Neural cell (in vitro differentiated cells): ENCODE data around the gene MAPK10. TPM values are rescaled to one million over a fixed set of nuclear protein-coding genes. Genes with fewer than 3 reads are reported as not detected.

Experiments used
- H2AFZ ChIP-seq: fragments of 200-600, 300-800 bp; sonication (generic), shearing (Covaris generic); 2 replicates; pipeline ENCODE4 v1.6.0; 2014; ENCODE audit warnings: low read depth, mild to moderate bottlenecking, antibody characterized with exemption, low read length, moderate library complexity
- H3F3A ChIP-seq: fragments of 200-600 bp; shearing (Covaris generic); 2 replicates; pipeline ENCODE4 v1.6.1; 2016; ENCODE audit warnings: mild to moderate bottlenecking, moderate library complexity, mixed read lengths, antibody characterized with exemption, low read length; ENCODE audit not compliant: insufficient read depth, poor library complexity, severe bottlenecking
- H3K27ac ChIP-seq: fragments of 200-600, 300-800 bp; sonication (generic), shearing (Covaris generic); 2 replicates; pipeline ENCODE4 v1.5.1; 2014; ENCODE audit warnings: mild to moderate bottlenecking, low read length, moderate library complexity
- H3K27me3 ChIP-seq: fragments of 300-800, 200-600 bp; sonication (generic), shearing (Covaris generic); 2 replicates; pipeline ENCODE4 v1.6.0; 2014; ENCODE audit warnings: mild to moderate bottlenecking, low read depth, low read length, moderate library complexity; ENCODE audit not compliant: insufficient read depth
- H3K36me3 ChIP-seq: fragments of 300-800, 200-600 bp; sonication (generic), shearing (Covaris generic); 2 replicates; pipeline ENCODE4 v1.5.1; 2014; ENCODE audit warnings: mild to moderate bottlenecking, antibody characterized with exemption, low read length, moderate library complexity; ENCODE audit not compliant: insufficient read depth
- H3K4me2 ChIP-seq: fragments of 300-800, 200-600 bp; sonication (generic), shearing (Covaris generic); 2 replicates; pipeline ENCODE4 v1.6.0; 2014; ENCODE audit warnings: mild to moderate bottlenecking, low read length
- H3K4me3 ChIP-seq: fragments of 300-800, 200-600 bp; sonication (generic), shearing (Covaris generic); 2 replicates; pipeline ENCODE4 v1.5.1; 2014; ENCODE audit warnings: mild to moderate bottlenecking, low read length, moderate library complexity
- H3K79me2 ChIP-seq: fragments of 200-600 bp; shearing (Covaris generic); replicated peaks from 2 replicates; pipeline ENCODE4 v1.6.0; 2014; ENCODE audit warnings: mild to moderate bottlenecking, low read length, moderate library complexity; ENCODE audit not compliant: insufficient read depth
- H3K9ac ChIP-seq: fragments of 300-800, 200-600 bp; sonication (generic), shearing (Covaris generic); 2 replicates; pipeline ENCODE4 v1.6.1; 2016; ENCODE audit warnings: mild to moderate bottlenecking, low read length, mixed read lengths
- H3K9me2 ChIP-seq: fragments of 200-600 bp; shearing (Covaris generic); 2 replicates; pipeline ENCODE4 v1.6.1; 2016; ENCODE audit warnings: mild to moderate bottlenecking, low read length, mixed read lengths; ENCODE audit not compliant: insufficient read depth
- H3K9me3 ChIP-seq: fragments of 200-600, 300-800 bp; sonication (generic), shearing (Covaris generic); 2 replicates; pipeline ENCODE4 v1.6.1; 2016; ENCODE audit warnings: mild to moderate bottlenecking, mixed run types, low read length, moderate library complexity, mixed read lengths
- H4K20me1 ChIP-seq: fragments of 200-600 bp; shearing (Covaris generic); 2 replicates; pipeline ENCODE4 v1.6.1; 2016; ENCODE audit warnings: mild to moderate bottlenecking, mixed run types; ENCODE audit not compliant: insufficient read depth
- CTCF ChIP-seq: fragments of 450-650 bp; IDR thresholded peaks from 2 replicates; pipeline ENCODE4 v1.5.1; 2014; ENCODE audit warnings: antibody characterized with exemption, mild to moderate bottlenecking, moderate library complexity; ENCODE audit not compliant: poor library complexity, severe bottlenecking
- EP300 ChIP-seq: fragments of 450-650 bp; conservative IDR thresholded peaks from 2 replicates; pipeline ENCODE4 v1.6.1; 2014; ENCODE audit warnings: antibody characterized with exemption, mild to moderate bottlenecking, moderate library complexity; ENCODE audit not compliant: poor library complexity, severe bottlenecking
- EZH2 ChIP-seq: fragments of 200-600, 300-800 bp; shearing (Covaris generic), sonication (generic); IDR thresholded peaks from 2 replicates; pipeline ENCODE4 v1.6.1; 2014; ENCODE audit warnings: antibody characterized with exemption, low read length, borderline replicate concordance, mild to moderate bottlenecking; ENCODE audit not compliant: insufficient read depth, poor library complexity, severe bottlenecking
- MXI1 ChIP-seq: fragments of 450-650 bp; conservative IDR thresholded peaks from 2 replicates; pipeline ENCODE4 v1.6.1; 2014; ENCODE audit warnings: antibody characterized with exemption, mild to moderate bottlenecking; ENCODE audit not compliant: poor library complexity, severe bottlenecking
- POLR2AphosphoS5 ChIP-seq: IDR thresholded peaks from 2 replicates; pipeline ENCODE4 v1.6.1; 2012
- RAD21 ChIP-seq: fragments of 450-650 bp; conservative IDR thresholded peaks from 2 replicates; pipeline ENCODE4 v1.6.1; 2014; ENCODE audit warnings: antibody characterized with exemption, mild to moderate bottlenecking, moderate library complexity
- REST ChIP-seq: IDR thresholded peaks from 2 replicates; pipeline ENCODE4 v1.6.1; 2012; ENCODE audit warnings: borderline replicate concordance
- SMC3 ChIP-seq: fragments of 450-650 bp; conservative IDR thresholded peaks from 2 replicates; pipeline ENCODE4 v1.6.1; 2014; ENCODE audit warnings: antibody characterized with exemption, mild to moderate bottlenecking, moderate library complexity; ENCODE audit not compliant: poor library complexity
- TAF1 ChIP-seq: IDR thresholded peaks from 2 replicates; pipeline ENCODE4 v1.6.1; 2012; ENCODE audit warnings: low read depth
- polyA plus RNA-seq: library from polyadenylated mRNA; depleted of rRNA; stranded (reverse); fragments of >200 nt; gene quantifications from 2 replicates; pipeline ENCODE4 v1.2.3, GENCODE V29; 2014

Gene MAPK10
- polyA plus RNA-seq, 1 donor from 2014 or later, result 91.9 TPM

DNA sequence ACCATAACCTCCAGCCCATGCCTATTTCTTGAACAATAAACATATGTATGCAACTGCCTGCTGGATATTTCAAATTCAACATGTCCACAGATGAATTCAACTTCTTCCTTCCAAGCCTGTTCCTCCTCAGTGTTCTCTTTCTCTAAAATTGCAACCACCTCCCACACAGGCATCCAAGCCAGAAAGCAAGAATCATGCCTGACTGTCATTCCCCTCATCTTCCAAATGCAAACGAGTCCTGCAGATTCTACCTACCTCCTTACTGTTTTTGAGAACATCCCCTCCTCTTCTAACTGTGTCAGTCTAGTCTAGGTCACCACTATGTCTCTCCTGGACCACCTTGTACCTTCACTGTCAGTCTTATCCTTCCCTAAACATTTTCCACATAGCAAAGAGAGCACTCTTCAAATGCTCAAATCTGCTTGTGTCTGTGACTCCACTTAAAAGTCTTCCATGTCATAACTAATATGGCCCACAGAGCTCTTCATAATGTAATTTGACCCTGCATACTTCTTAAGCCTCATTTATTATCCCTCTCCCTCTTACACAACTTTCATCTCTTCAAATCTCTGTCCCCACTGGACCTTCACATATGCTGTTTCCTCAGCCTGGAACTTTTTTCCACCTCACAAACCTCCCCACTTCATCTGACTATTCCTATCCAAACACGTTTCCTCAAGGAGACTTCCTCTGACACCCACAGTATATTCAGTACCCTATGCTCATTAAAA, 25.7 kb downstream of the MAPK10 start:
- Histone ChIP-seq H3K27me3 (no peaks in the 10 kb centered on the region), H3K9me3 (peaks cover 3% of the 10 kb centered on the region), H3K9ac (no peak overlapping the region), H3K4me2 (no peak overlapping the region), H3K9me2 (no peaks in the 10 kb centered on the region), H3K79me2 (peaks cover 16% of the 10 kb centered on the region), H4K20me1 (no peaks in the 10 kb centered on the region), H2AFZ (no peak overlapping the region), H3F3A (no peaks in the 10 kb centered on the region), H3K4me3 (no peak overlapping the region), H3K27ac (no peak overlapping the region), H3K36me3 (no peaks in the 10 kb centered on the region)
- TF ChIP-seq EP300 (no peak), EZH2 (no peak), REST (no peak), SMC3 (no peak), POLR2AphosphoS5 (no peak), CTCF (no peak), TAF1 (no peak), MXI1 (no peak), RAD21 (no peak)

- no peaks in the 10 kb centered on the region for H3K9me2 ChIP-seq
- H3K36me3 ChIP-seq, result no peaks in the 10 kb centered on the region
- H3F3A ChIP-seq, result no peaks in the 10 kb centered on the region
- H3K27ac ChIP-seq, result no peak overlapping the region
- H3K27me3 ChIP-seq, result no peaks in the 10 kb centered on the region
- H3K79me2 ChIP-seq, result peaks cover 11% of the 10 kb centered on the region
- H3K9ac ChIP-seq, result no peak overlapping the region
- H3K4me3 ChIP-seq, result no peak overlapping the region
- H3K4me2 ChIP-seq, result no peak overlapping the region
- no peak overlapping the region for H2AFZ ChIP-seq
- no peaks in the 10 kb centered on the region for H3K9me3 ChIP-seq
- no peak for TF ChIP-seq EP300
- no peak for TF ChIP-seq TAF1
- TF ChIP-seq CTCF, result no peak
- no peak for TF ChIP-seq REST
- TF ChIP-seq SMC3, result no peak
- no peak for TF ChIP-seq RAD21
- TF ChIP-seq EZH2, result no peak
- TF ChIP-seq POLR2AphosphoS5, result no peak
- no peak for TF ChIP-seq MXI1
- no peaks in the 10 kb centered on the region for H4K20me1 ChIP-seq
Observed at GRCh38 chr4:86333236-86333635, 26.6 kb downstream of the MAPK10 start.
